Esophagus muscularis mucosa (tissue), 3 donors: ENCODE results near the gene FZD1.
"Not testable (repeated sequence)": the region's sequence is repeated elsewhere in the genome, so short reads cannot be mapped to it uniquely, and the experiment has no call there.

ENCODE experiments used
- CTCF ChIP-seq, 3 experiments: fragments of 200-600 bp in 2 of 3; fragments of 450-650 bp in 1 of 3; sonication (generic) in 2 of 3; IDR thresholded peaks; one replicate each; pipeline ENCODE4 v1.5.1; 2017 to 2019; ENCODE audit warnings: antibody characterized with exemption in 3 of 3, mild to moderate bottlenecking in 2 of 3, moderate library complexity in 1 of 3
- POLR2A ChIP-seq: fragments of 450-650 bp; IDR thresholded peaks from one replicate; pipeline ENCODE4 v1.6.1; 2017; ENCODE audit warnings: antibody characterized with exemption, moderate library complexity, mild to moderate bottlenecking, low read depth
- POLR2AphosphoS5 ChIP-seq, 2 donors: sonication (generic); formaldehyde crosslinking; IDR thresholded peaks; one replicate each; pipeline ENCODE4 v1.6.1; 2017; ENCODE audit warnings: antibody characterized with exemption in 2 of 2

- not testable (repeated sequence) for TF ChIP-seq POLR2AphosphoS5 (IDR thresholded peaks at IDR 0.05); CTCF (IDR thresholded peaks at IDR 0.05); POLR2A
These were observed 44.0 kb downstream of the FZD1 start for GRCh38 chr7:91308191-91308590.
